Measurements from ENCODE around the gene EXOC3.

DNA sequence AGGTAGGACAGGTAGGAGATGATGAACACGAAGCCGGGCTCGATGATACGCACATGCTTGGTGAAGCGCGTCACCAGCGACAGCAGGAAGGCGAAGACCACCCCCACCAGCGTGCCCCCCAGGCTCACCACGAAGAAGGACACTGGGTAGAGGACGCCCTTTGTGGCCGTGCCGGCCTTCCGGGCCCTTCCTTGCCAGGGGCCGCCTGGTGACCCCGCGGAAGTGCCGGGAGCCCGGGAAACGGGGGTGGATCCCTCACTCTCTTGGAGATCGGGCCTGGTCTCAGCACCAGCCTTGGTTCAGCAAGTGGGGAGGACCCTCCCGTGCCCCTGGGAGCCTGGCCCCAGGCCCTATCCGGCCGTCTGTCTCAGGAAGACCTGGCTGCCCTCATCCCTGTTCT lies 41.6 kb downstream of the EXOC3 start:
- TF ChIP-seq, protein P1, sequence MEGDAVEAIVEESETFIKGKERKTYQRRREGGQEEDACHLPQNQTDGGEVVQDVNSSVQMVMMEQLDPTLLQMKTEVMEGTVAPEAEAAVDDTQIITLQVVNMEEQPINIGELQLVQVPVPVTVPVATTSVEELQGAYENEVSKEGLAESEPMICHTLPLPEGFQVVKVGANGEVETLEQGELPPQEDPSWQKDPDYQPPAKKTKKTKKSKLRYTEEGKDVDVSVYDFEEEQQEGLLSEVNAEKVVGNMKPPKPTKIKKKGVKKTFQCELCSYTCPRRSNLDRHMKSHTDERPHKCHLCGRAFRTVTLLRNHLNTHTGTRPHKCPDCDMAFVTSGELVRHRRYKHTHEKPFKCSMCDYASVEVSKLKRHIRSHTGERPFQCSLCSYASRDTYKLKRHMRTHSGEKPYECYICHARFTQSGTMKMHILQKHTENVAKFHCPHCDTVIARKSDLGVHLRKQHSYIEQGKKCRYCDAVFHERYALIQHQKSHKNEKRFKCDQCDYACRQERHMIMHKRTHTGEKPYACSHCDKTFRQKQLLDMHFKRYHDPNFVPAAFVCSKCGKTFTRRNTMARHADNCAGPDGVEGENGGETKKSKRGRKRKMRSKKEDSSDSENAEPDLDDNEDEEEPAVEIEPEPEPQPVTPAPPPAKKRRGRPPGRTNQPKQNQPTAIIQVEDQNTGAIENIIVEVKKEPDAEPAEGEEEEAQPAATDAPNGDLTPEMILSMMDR (IDR thresholded peaks at IDR 0.05 in 2 of 3, conservative IDR thresholded peaks at IDR 0.05 in 1 of 3; ENCODE audit: borderline replicate concordance in 1 of 3, insufficient read depth in 1 of 3, low read depth in 2 of 3, low read length in 2 of 3) = no peak
- no peak for TF ChIP-seq POLR2AphosphoS5 (IDR thresholded peaks at IDR 0.05; ENCODE audit: low read depth, low read length)
- no peak for TF ChIP-seq ZNF274 (IDR thresholded peaks at IDR 0.05; ENCODE audit: low read depth, low read length)
- TF ChIP-seq EZH2 (IDR thresholded peaks at IDR 0.05) = no peak
- no peak for TF ChIP-seq EGR1 (IDR thresholded peaks at IDR 0.05; ENCODE audit: low read depth)
- TF ChIP-seq POLR2A (IDR thresholded peaks at IDR 0.05; ENCODE audit: borderline replicate concordance, extremely low read depth, insufficient read depth, insufficient read length) = no peak
- TF ChIP-seq ZFX (IDR thresholded peaks at IDR 0.05) = no peak
- TF ChIP-seq SIN3A (IDR thresholded peaks at IDR 0.05; ENCODE audit: low read depth) = no peak
- TF ChIP-seq CEBPB (IDR thresholded peaks at IDR 0.05; ENCODE audit: low read depth) = no peak
- TF ChIP-seq EZH2phosphoT487 (IDR thresholded peaks at IDR 0.05; ENCODE audit: borderline replicate concordance) = no peak
- no peak for TF ChIP-seq SP1 (IDR thresholded peaks at IDR 0.05; ENCODE audit: low read depth)
- TF ChIP-seq, protein P2, sequence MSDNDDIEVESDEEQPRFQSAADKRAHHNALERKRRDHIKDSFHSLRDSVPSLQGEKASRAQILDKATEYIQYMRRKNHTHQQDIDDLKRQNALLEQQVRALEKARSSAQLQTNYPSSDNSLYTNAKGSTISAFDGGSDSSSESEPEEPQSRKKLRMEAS (IDR thresholded peaks at IDR 0.05) = no peak
- TF ChIP-seq, protein P3, sequence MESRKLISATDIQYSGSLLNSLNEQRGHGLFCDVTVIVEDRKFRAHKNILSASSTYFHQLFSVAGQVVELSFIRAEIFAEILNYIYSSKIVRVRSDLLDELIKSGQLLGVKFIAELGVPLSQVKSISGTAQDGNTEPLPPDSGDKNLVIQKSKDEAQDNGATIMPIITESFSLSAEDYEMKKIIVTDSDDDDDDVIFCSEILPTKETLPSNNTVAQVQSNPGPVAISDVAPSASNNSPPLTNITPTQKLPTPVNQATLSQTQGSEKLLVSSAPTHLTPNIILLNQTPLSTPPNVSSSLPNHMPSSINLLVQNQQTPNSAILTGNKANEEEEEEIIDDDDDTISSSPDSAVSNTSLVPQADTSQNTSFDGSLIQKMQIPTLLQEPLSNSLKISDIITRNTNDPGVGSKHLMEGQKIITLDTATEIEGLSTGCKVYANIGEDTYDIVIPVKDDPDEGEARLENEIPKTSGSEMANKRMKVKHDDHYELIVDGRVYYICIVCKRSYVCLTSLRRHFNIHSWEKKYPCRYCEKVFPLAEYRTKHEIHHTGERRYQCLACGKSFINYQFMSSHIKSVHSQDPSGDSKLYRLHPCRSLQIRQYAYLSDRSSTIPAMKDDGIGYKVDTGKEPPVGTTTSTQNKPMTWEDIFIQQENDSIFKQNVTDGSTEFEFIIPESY (IDR thresholded peaks at IDR 0.05; ENCODE audit: extremely low read depth, insufficient replicate concordance, low read length) = no peak
